Right lung (tissue), 5 donors: ENCODE results near the gene MXRA7. TPM values are rescaled to one million over a fixed set of nuclear protein-coding genes. Genes with fewer than 3 reads are reported as not detected.

Experiments used
- DNase-seq, 2 donors: peaks; one replicate each; pipeline ENCODE4 v3.0.0-alpha.2; 2013
- polyA plus RNA-seq, 5 donors: library from polyadenylated mRNA; unstranded; fragments of 120-200 nt; gene quantifications; one replicate each; pipeline versions ENCODE4 v1.2.1 to v1.2.3, GENCODE V29; 2013; ENCODE audit warnings: inconsistent platforms in 1 of 5, low replicate concordance in 1 of 5; ENCODE audit not compliant: insufficient read length in 5 of 5, insufficient read depth in 1 of 5

MXRA7 gene
- polyA plus RNA-seq, 5 donors = 74.3 to 110 (median 96.2) TPM

DNA sequence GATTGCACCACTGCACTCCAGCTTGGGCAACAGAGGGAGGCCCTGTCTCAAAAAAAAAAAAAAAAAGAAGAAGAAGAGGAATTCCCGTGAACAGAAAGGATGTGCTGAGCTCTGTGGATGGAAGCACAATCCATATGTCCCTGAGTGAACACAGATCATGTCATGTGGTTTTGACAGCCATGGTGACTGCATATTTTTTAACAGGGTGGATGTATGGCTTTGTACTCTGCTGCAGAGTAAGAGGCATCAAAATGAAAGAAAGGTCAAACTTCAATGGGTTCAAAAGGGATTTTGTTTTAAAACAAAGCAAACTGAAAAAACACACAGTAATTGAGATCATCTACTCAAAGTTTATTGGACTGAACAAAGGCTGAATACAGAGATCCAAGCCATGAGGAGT, 31.5 kb downstream of the MXRA7 start:
- DNase-seq = no peak

DNA sequence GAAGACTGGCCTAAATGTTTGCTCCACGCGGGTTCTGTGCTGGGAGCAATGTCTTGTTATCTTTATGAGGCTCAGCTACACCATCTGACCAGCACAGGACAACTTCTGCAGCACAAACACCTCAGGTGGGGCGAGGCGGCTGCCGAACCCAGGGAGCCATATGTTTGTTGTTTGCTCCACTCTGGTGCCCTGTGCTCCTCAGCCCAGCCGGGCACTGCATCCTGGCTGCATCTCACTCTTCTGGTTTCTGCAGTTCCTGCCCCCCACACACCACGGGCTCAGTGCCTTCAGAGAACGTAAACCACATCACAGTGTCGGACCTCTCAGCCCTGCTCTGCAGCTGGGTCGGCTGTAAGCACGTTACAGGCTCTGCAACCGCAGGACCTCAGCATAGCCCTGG, 32.4 kb downstream of the MXRA7 start:
- DNase-seq = no peak

DNA sequence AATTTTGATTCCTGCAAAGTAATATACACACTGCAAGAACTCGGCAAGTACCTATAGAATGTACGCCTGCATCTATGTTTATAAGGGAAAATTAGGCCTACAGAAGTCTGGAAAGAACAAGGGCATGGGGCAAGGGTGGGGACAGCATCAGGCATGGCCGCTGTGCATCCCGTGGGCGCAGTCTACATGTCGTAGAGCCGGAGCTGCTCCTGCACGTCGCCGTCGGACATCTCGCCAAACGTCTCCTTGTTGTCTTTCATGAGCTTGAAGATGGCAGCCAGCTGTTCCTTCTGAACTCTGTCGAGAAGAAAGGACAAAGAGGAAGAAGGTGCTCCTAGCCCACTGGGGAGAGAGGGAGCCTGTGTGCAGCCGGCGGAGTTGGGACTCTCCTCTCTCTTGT, 33.4 kb downstream of the MXRA7 start:
- no peak for DNase-seq

DNA sequence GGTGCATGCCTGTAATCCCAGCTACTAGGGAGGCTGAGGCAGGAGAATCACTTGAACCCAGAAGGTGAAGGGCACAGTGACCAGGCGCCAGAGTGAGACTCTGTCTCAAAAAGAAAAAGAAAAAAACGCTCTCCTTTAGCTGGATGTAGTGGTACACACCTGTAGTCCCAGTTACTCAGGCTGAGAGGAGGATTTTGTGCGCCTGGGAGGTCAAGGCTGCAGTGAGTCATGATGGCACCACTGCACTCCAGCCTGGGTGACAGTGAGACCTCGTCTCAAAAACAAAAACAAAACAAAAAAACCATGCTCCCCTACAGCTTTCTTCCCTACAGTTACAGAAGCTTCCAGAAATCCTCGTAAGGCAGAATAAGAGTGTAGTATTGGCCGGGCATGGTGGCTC, 34.1 kb downstream of the MXRA7 start:
- DNase-seq = no peak

DNA sequence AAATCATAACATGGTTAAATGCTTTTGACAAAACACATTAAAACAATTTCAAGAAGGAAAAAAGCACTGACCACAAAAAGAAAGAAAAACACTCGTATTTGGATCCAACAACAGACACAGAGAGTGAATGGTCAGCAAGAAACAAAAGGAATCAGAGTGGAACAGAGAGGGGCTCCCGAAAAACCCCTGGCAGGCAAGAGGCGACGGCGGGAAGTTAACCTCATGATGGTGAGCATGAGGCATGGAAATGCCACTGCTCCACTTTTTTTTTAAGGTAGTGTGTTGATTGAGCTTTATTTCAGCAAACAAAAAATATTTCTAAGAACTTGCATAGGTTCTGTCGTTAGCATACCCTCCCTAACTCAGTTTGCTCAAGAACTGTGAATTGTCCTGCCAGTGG, 35.1 kb downstream of the MXRA7 start:
- no peak for DNase-seq

DNA sequence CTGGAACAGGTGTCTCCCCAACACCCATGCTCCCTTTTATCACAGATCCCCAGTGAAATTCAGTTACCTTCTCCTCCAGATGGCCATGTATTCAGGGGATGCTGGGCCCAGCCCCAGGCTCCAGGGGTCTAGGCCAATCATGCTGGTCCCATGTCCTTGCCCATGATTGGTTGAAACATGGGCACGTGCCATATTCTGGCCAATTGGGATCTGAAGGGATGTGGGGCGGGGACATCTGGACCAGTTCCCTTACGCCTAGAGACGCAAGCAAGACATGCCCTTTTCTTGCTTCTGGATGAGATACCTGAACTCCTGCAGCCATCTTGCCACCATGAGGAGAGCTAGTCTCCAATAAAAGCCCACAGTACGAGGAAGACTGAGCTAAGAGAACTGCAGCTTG, 36.2 kb downstream of the MXRA7 start:
- DNase-seq = no peak

DNA sequence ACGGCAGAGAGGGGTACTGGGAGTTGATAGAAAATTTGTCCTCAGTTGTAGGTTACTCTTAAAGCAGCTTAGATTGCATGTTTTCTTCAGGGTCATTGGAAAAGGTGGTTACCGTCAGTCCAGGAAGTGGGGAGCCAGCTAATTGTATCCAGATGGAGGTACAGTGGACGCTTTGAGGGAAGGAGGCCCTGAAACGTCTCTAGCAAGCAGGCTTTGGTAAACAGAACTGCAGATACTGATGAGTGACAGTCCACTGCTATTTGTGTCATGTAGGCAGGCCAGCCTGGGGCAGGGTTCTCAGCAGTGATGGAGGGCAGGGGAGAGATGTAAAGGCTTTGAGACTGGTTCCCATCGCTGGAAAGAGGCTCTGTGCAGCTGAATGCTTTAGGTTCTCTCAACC, 37.0 kb downstream of the MXRA7 start:
- DNase-seq = no peak

DNA sequence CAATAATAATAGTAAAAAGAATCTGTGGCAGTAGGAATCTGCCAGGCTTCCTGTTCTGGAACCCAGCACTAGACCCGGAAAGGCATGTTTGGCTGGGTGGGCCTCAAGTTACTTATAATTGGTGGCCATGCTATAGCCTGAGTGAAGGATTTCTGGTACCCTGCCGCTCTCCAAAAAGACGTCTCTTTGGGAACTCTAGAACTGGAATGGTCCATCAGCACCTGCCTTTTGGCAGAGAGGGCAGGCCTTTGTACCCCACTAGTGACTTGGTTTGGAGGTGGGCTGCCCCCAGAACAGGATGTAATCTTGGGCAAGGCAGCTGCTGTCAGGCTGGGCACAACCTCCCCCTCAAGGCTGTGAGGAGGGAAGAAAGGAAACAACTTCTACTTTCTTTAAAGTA, 37.9 kb downstream of the MXRA7 start:
- DNase-seq = no peak

DNA sequence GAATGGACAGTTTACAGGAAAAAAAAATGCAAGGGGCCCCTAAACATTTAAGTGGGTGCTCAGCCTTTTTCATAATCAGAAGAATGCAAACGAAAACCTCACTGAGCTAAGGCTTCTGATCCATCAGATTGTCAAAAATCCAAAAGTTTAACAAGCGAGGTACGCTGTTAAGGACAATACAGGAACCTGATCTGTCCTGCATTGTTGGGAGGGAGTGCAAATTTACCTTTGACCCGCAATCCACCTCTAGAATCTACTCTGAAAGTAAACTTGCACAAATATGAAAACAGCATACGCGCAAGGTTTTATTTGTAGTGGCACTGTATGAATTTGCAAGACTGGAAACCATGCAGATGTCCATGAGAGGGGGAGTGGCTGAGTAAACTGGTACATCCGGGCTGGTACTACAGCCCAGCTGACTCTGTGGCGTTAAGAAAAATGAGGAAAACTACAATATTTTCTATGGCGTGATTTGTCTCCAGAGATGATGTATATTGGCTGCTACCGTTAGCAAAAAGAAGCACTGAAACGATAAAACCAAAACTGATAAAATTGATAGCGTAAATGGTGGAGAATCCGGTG, 38.4 kb downstream of the MXRA7 start:
- DNase-seq = peak in 1 of 2 donors; percentile 19

DNA sequence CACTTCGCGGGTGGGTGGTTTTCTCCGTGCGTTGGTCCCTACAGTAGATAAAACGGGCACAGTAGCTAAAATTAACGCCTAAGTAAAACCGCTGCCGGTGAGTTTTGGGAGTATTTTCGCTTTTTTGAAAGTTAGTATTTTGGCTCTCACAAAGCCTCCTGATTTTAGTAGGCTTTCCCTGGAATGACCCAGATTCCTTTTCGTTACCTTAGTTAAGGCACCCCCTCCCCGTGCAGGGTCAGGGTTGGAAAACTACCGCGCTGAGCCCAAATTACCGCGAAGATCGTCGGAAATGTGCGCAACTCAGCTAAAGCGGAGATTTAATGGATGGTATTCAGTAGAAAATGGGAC, 38.9 kb downstream of the MXRA7 start:
- DNase-seq = no peak

DNA sequence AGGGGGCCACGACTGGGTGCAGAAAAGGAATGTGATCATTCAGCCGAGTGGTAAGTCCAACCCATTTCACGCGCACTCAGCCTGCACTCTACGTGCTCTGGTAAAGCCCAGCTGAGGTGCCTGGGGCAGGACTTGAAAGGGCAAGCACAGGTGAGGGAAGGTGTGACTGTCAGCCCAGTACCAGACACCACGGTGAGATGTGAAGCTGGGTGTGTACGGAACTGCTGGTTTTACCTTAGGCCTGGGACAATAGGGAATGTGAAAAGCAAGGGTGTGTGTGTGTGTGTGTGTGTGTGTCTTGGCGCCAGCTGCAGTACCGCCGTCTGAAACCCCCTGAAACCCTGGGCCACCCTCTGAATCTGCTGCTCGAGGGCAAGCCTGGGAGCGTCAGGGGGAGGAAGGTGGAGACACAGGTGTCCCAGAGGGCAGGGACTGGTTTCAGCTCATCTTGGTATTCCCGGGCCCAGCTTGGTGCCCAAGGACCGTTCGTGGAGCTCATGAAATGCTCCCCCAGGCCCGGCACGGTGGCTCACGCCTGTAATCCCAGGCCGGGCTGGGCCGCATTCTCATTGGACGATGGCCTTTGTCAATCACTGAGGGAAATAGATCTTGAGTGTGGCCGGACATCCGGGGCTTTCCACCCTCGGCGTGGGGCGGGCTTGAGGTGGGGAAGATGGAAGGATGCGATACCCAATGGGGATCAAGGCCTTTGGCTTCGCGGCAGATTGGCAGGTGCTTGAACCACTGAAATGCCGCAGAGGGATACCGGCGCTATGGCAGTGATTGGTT, 39.4 kb downstream of the MXRA7 start:
- DNase-seq = peak; percentile 99 to 100

DNA sequence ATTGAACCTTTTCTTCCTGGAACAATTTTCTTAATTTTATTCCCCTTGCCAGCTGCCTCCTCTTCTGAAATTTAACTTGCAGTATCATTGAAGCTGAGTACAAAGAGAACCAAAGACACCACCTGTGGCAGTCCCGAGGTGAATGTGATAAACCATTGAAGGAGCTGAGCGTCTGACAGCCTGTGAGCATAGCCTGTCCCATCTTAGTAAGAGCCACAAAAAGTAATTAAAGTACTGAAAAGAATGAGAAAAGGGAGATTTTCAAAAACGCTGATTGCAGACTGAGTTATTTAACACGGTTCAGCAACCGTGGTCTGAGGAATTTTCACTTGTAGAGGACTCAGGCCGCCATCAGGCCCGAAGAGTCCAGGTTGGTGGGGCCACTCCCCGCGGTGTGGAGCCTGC, 40.0 kb downstream of the MXRA7 start:
- DNase-seq = no peak

DNA sequence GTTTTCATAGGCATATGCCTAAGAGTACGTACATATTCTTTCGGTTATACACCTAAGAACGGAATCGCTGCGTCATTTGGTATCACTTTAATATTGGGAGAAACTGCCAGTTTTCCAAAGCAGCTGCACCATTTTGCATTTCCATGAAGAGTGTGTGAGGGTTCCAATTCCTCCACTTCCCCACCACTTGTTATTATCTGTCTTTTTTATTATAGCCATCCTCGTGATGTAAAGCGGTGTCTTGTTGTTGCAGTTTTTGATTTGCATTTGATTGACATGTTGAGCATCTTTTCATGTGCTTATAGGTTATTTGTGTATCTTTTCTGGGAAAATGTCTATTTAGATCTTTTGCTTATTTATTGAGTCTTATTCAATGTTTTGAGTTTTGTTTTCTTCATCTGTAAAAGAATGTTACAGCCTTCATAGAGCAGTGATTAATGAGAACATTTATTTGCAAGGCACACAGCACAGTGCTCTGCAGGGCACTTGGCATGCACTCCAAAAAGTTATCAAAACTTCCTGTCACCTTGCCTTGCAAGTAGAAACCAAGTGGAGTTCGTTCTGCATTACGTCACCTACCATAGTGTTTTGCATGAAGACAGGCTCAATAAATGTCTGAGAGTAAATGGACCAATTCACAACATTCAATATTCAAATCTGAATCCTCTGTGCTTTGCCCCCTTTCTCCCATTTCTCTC, 40.6 kb downstream of the MXRA7 start:
- peak; percentile 40 to 41 for DNase-seq

DNA sequence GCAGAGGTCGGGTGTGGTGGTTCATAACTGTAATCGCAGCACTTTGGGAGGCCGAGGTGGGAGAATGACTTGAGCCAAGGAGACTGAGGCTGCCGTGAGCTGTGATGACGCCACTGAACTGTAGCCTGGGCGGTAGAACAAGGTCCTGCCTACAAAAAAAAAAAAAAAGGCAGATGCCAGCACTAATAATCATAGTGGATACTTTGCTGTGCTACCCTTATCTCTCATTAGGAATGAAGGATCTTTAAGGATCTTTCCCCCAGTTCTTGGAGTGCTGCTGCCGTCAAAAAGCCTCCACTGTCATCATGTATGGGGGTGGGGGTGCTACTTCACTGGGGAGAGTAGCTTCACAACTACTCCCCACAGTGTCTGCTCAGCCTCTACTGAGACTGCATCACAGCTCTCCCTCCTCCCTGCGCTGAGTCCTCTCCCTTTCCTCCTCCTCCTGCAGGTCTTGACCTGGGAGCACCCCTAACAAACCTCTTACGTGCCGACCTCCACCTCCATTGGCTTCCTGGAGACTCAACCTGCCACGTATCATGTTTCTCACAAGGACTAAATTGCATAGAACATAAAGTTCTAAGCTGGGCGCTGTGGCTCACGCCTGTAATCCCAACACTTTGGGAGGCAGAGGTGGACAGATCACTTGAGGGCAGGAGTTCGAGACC, 42.8 kb downstream of the MXRA7 start:
- DNase-seq = no peak

DNA sequence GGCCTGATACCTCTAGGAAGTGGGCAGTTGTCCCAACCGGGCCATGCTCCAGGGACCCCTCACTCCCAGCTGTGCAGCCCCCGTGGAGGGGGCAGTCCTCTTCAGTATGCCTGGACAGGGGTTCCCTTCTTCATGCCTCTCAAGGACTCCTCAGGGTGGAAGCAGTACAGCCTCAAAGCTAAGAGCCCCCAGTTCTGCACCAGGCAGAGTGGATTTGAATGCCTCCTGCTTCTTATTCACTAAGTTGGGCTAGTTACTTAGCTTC, 43.3 kb downstream of the MXRA7 start:
- no peak for DNase-seq

DNA sequence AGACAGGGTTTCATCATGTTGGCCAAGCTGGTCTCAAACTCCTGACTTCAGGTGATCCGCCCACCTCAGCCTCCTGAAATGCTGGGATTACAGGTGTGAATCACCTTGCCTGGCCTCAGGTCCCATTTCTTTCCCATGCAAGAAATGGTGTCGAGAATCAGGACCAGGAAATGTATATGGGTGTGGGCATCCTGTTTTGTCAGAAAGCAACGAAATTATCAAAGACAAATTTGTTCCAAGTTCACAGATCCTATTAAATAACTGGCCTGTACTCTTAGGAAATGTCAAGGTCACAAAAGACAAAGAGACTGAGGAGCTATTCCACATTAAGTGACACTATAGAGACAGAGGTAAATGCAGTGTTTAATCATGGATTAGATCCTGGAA, 50.1 kb downstream of the MXRA7 start:
- no peak for DNase-seq

DNA sequence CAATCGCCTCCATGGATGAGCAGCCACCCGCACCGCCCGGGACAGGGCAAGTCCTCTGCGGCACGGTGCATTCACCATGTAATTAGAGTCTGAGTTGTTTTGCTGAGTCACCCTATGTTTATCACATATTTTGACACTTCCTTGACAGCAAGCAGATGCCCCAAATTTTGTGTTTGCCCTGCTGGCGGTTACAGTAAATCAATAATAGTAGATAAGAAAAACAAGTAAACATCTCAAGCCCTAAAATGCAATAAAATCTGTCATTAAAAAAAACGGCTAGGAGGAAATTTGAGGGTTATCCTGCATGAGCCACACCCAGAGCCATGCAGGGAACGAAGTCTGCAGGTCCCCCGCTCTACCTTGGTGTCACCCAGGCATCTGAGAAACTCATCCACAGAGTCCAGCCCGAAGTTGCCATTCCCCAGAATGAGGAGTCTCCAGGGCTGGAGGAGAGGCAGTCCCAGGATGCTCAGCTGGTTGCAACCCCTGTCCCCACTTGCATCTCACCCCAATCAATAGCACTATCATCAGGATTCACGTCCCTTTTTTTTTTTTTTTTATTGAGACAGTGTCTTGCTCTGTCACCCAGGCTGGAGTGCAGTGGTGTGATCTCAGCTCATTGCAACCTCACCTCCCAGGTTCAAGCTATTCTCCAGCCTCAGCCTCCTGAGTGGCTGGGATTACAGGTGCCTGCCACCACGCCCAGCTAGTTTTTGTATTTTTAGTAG, 50.7 kb downstream of the MXRA7 start:
- no peak for DNase-seq

DNA sequence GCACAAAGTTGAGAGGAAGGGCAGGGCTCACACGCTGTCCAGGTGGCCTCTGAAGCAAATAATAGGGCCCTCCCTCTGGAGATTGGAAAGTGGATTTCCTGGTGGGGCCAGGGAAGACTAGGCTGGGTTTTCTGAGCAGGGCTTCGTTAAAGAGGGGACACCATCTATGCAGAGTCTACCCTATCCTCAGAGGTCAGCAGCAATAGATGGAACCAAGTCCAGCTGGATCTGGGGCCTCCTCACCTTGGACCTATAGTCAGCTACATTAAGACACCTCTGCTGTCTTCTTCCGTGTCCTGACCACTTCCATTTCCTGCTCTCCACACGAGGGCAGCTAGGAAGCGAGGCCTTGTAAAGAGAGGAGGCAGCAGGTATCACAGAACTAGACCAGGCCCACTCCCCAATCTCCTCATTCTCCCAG, 52.5 kb downstream of the MXRA7 start:
- no peak for DNase-seq

DNA sequence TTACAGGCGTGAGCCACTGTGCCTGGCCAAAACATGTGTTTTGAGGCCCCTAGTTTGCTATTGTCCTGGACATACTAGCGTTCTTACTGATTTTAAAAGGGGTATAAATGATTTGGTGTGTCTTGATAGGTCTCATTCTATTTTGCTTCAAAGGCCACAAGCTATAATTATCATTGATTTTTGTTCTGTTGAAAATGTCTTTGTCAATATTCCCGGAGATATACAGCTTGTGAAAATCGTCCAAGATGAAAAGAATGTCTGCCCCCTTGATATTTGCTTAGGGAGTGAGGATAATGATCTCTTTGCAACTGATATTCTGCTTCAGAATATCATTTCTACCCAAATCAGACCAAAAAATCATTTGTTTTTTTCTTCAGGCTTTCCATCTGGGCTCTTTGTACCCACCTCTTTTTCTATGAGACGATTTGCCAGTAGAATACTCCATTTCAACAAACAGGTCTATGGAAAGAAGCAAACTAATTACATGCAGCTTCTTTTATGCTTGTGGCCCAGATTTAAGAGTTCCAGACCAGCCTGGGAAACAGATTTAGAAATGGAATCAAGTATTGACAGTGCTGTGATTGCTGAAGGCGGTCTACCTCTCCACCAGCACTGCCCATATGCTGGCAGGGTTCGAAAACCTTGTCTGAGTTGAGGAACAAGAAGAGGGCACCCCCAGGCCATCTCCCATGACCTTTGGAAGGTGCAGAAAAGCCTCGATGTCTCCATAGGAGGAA, 53.1 kb downstream of the MXRA7 start:
- DNase-seq = no peak

DNA sequence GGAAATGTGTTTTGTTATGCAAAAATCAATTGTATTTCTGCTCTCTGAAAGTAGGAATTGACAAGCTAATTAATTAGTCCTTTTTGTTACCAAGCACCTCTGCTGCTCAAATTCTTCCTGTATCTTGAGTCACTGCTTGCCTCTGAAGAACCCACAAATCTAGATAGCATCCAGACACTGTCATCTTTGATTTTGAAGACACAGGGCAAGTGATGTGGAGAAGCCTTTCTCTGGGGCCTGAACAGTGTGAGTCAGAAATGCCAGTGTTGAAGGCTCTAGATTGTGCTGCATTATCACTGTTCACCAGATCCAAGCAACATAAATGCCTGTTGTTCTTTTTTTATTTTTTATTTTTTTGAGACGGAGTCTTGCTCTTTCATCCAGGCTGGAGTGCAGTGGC, 56.4 kb downstream of the MXRA7 start:
- no peak for DNase-seq

DNA sequence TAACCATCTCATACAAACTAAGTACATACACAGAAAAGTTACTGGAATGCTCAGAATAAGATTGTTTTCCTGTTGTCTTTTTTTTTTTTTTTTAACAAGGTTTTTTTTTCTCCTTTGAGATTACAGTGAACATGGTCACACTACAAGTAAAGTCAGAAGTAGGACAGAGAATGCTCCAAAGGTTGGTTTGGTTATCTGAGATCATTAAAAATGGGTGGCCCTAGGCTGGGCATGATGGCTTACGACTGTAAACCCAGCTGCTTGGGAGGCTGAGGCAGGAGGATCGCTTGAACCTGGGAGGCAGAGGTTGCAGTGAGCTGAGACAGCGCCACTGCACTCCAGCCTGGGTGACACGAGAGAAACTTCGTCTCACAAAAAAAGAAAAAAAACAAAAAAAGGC, 60.3 kb downstream of the MXRA7 start:
- no peak for DNase-seq

DNA sequence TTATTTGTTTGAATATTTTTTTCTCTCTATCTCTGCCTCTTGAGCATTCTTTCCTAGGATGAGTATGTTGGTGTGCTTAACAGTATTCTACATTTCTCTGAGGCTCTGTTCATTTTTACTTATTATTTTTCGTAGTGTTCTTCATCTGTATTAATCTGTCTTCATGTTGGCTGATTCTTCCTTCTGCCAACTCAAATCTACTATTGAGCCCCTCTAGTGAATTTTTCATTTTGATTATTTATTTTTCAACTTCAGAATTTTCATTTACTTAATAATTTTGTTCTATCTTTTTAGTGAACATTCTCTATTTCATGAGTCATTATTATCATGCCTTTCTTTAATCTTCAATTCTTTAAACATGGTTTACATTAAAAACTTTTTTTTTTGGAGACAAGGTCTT, 64.1 kb downstream of the MXRA7 start:
- no peak for DNase-seq
